Endothelial cell of umbilical vein (primary cell): ENCODE results near the gene ANKK1. TPM values are rescaled to one million over a fixed set of nuclear protein-coding genes. Genes with fewer than 3 reads are reported as not detected.

Experiments used
- BruUV-seq: library from RNA; stranded (reverse); fragments of 400-500 nt; replicated peaks from 2 replicates; lab custom pipeline; 2021; lab: Mats Ljungman, UMichigan
- CTCF ChIA-PET: fragments of 300-600, 350-600 bp; sonication (Branson Sonifier 250); formaldehyde crosslinking; loops from one replicate; lab custom pipeline; 2021; ENCODE audit warnings: antibody characterized with exemption, inconsistent platforms; lab: Charles Lee
- POLR2A ChIA-PET: fragments of 300-600, 350-600 bp; sonication (Branson Sonifier 250); formaldehyde crosslinking; loops from one replicate; lab custom pipeline; 2021; ENCODE audit warnings: antibody characterized with exemption, inconsistent platforms; lab: Charles Lee
- DNase-seq: peaks from one replicate; pipeline ENCODE4 v3.0.0-alpha.2; 2011; ENCODE audit warnings: low read depth, low spot score
- FAIRE-seq: peaks from 2 replicates; lab custom pipeline; 2011; peaks lifted over from hg19 to GRCh38; lab: Jason Lieb, UNC
- H2AFZ ChIP-seq: 2 replicates; pipeline ENCODE4 v1.6.0; 2012; ENCODE audit warnings: low read depth, low read length, control low read depth, inconsistent platforms
- H3K27ac ChIP-seq: 2 replicates; pipeline ENCODE4 v1.5.1; 2011; ENCODE audit warnings: low read depth, mild to moderate bottlenecking, control low read depth, low read length, moderate library complexity; ENCODE audit not compliant: insufficient read depth
- H3K27me3 ChIP-seq, 2 experiments: 2 replicates each; pipeline versions ENCODE4 v1.6.0 to v1.6.1; 2011; ENCODE audit warnings: low read length in 2 of 2, mixed read lengths in 1 of 2; ENCODE audit not compliant: control insufficient read depth in 2 of 2, insufficient read depth in 2 of 2
- H3K36me3 ChIP-seq, 2 experiments: 2 replicates in 1 of 2; 3 replicates in 1 of 2; pipeline ENCODE4 v1.5.1; 2011; ENCODE audit warnings: low read length in 2 of 2, mild to moderate bottlenecking in 1 of 2, moderate library complexity in 1 of 2; ENCODE audit not compliant: control insufficient read depth in 2 of 2, insufficient read depth in 2 of 2; ENCODE audit errors: extremely low read depth in 1 of 2
- H3K4me1 ChIP-seq: 3 replicates; pipeline ENCODE4 v1.5.1; 2011; ENCODE audit warnings: mild to moderate bottlenecking, low read length; ENCODE audit not compliant: control insufficient read depth, insufficient read depth; ENCODE audit errors: extremely low read depth
- H3K4me2 ChIP-seq: 2 replicates; pipeline ENCODE4 v1.6.1; 2011; ENCODE audit warnings: low read length, control low read depth, mixed read lengths; ENCODE audit not compliant: insufficient read depth
- H3K4me3 ChIP-seq, 3 experiments: fragments of 200-600 bp in 1 of 3; sonication (generic), shearing (Covaris generic) in 1 of 3; replicated peaks in 1 of 3; 2 replicates each; pipeline ENCODE4 v1.5.1; 2011 to 2016; ENCODE audit warnings: control low read depth in 3 of 3, low read length in 3 of 3, mild to moderate bottlenecking in 2 of 3, inconsistent platforms in 1 of 3, low read depth in 1 of 3, moderate library complexity in 1 of 3; ENCODE audit not compliant: insufficient read depth in 1 of 3
- H3K79me2 ChIP-seq: 2 replicates; pipeline ENCODE4 v1.6.0; 2012; ENCODE audit warnings: low read length, inconsistent platforms; ENCODE audit not compliant: control insufficient read depth, insufficient read depth
- H3K9ac ChIP-seq: replicated peaks from 2 replicates; pipeline ENCODE3; 2011; ENCODE audit warnings: low read length, control low read depth; ENCODE audit not compliant: insufficient read depth; ENCODE audit errors: extremely low read depth
- H3K9me1 ChIP-seq: replicated peaks from 3 replicates; pipeline ENCODE4 v1.6.0; 2011; ENCODE audit warnings: mild to moderate bottlenecking, low read length; ENCODE audit not compliant: control insufficient read depth, insufficient read depth; ENCODE audit errors: extremely low read depth
- H3K9me3 ChIP-seq: replicated peaks from 2 replicates; pipeline ENCODE4 v1.5.1; 2012; ENCODE audit warnings: low read length, inconsistent platforms; ENCODE audit not compliant: control insufficient read depth, insufficient read depth
- H4K20me1 ChIP-seq: replicated peaks from 2 replicates; pipeline ENCODE3; 2011; ENCODE audit warnings: mild to moderate bottlenecking, low read length; ENCODE audit not compliant: control insufficient read depth, insufficient read depth; ENCODE audit errors: extremely low read depth
- CTCF ChIP-seq, 2 donors: IDR thresholded peaks; 1 replicate in 1 of 2; 2 replicates in 1 of 2; pipeline ENCODE4 v1.5.1; 2011; ENCODE audit warnings: low read length in 2 of 2, mild to moderate bottlenecking in 2 of 2, moderate library complexity in 2 of 2, control low read depth in 1 of 2, inconsistent platforms in 1 of 2, low read depth in 1 of 2; ENCODE audit not compliant: insufficient read depth in 1 of 2; ENCODE audit errors: extremely low read depth in 1 of 2
- EZH2 ChIP-seq: IDR thresholded peaks from 2 replicates; pipeline ENCODE4 v1.6.1; 2012; ENCODE audit warnings: borderline replicate concordance, low read depth, mild to moderate bottlenecking, moderate library complexity, low read length, inconsistent platforms; ENCODE audit not compliant: severe bottlenecking
- FOS ChIP-seq: IDR thresholded peaks from 2 replicates; pipeline ENCODE4 v1.6.1; 2011; ENCODE audit warnings: mild to moderate bottlenecking, low read length, moderate library complexity, borderline replicate concordance; ENCODE audit not compliant: insufficient read depth
- GATA2 ChIP-seq: IDR thresholded peaks from 2 replicates; pipeline ENCODE4 v1.7.0; 2011; ENCODE audit warnings: low read depth, mild to moderate bottlenecking, moderate library complexity, mixed read lengths, low read length; ENCODE audit not compliant: insufficient read length, insufficient read depth
- JUN ChIP-seq: IDR thresholded peaks from 2 replicates; pipeline ENCODE4 v1.6.1; 2011; ENCODE audit warnings: borderline replicate concordance, low read depth; ENCODE audit not compliant: insufficient read length, insufficient read depth
- MAX ChIP-seq: IDR thresholded peaks from 2 replicates; pipeline ENCODE4 v1.6.1; 2011; ENCODE audit not compliant: insufficient read depth, insufficient read length
- MYC ChIP-seq: IDR thresholded peaks from one replicate; pipeline ENCODE4 v1.6.1; 2011; ENCODE audit warnings: mild to moderate bottlenecking, low read depth, low read length
- POLR2A ChIP-seq: IDR thresholded peaks from 2 replicates; pipeline ENCODE4 v1.6.1; 2012; ENCODE audit warnings: low read depth, mild to moderate bottlenecking, control low read depth, low read length
- POLR2AphosphoS5 ChIP-seq: IDR thresholded peaks from 2 replicates; pipeline ENCODE4 v1.6.1; 2012; ENCODE audit warnings: low read depth, mild to moderate bottlenecking, control low read depth, low read length, moderate library complexity; ENCODE audit not compliant: insufficient read depth
- dilution Hi-C: fragments of 300-500 bp; cut with MboI; formaldehyde crosslinking; loops from one replicate; pipeline ENCODE4 v1.15.0; 2019; ENCODE audit warnings: low sequenced_read_pairs; ENCODE audit not compliant: extremely low pct_ligation_motif_present
- intact Hi-C: fragments of 100-400 bp; cut with micrococcal nuclease; formaldehyde crosslinking; loops from one replicate; pipeline ENCODE4 v1.10.0; 2022
- polyA plus RNA-seq, 4 experiments: library from polyadenylated mRNA; depleted of rRNA in 3 of 4; stranded (reverse) in 3 of 4; unstranded in 1 of 4; fragments of >200 nt; gene quantifications; 2 replicates each; pipeline versions ENCODE4 v1.2.1 to v1.2.3, GENCODE V29; 2011 to 2012; ENCODE audit warnings: missing spikeins in 1 of 4
- total RNA-seq: library from RNA; stranded (reverse); gene quantifications from 2 replicates; pipeline ENCODE4 v1.2.3, GENCODE V29; 2021

Gene ANKK1
- total and polyA plus RNA-seq, 2 donors (not counting 3 experiments of a cell fraction or from before 2014, with no cell fraction given) = not detected

GRCh38 chr11:113444502-113445123, 57.0 kb downstream of the ANKK1 start:
- Histone ChIP-seq H3K27ac (no peak overlapping the region), H3K4me3 (no peak overlapping the region), H3K4me1 (no peaks in the 10 kb centered on the region), H3K27me3 (no peaks in the 10 kb centered on the region), H3K9ac (no peak overlapping the region), H3K9me1 (no peaks in the 10 kb centered on the region), H3K4me2 (no peak overlapping the region), H2AFZ (no peak overlapping the region), H3K79me2 (no peaks in the 10 kb centered on the region), H3K9me3 (no peaks in the 10 kb centered on the region), H3K36me3 (no peaks in the 10 kb centered on the region), H4K20me1 (no peaks in the 10 kb centered on the region)
- ChIA-PET POLR2A (no interaction called here), CTCF (no interaction called here)
- intact Hi-C loops = no loop called here
- FAIRE-seq (no peak), DNase-seq (no peak)
- TF ChIP-seq FOS = no peak
- no peak for TF ChIP-seq MAX
- no peak for TF ChIP-seq CTCF (IDR thresholded peaks at IDR 0.05; ENCODE audit: extremely low read depth in 1 of 2, insufficient read depth in 1 of 2, low read depth in 1 of 2, low read length in 2 of 2)
- no peak for TF ChIP-seq JUN
- no peak for TF ChIP-seq EZH2
- no peak for TF ChIP-seq POLR2A
- no peak for TF ChIP-seq MYC
- TF ChIP-seq GATA2 = no peak
- TF ChIP-seq POLR2AphosphoS5 = no peak
- dilution Hi-C loops = no loop called here
- BruUV-seq = no TSS peak
